HL-60 (cell line): ENCODE results near the gene IBTK.

ENCODE experiments used
- DNase-seq, 2 experiments: peaks; one replicate each; pipeline ENCODE4 v3.0.0-alpha.2; 2010 to 2020; ENCODE audit warnings: low read depth in 1 of 2, low spot score in 1 of 2
- H3K27ac ChIP-seq: fragments of 250-450 bp; sonication (Bioruptor Pico); replicated peaks from 2 replicates; pipeline ENCODE4 v1.5.1; 2020; ENCODE audit warnings: mild to moderate bottlenecking, moderate library complexity
- H3K27me3 ChIP-seq: fragments of 250-450 bp; sonication (Bioruptor Pico); 2 replicates; pipeline ENCODE4 v1.5.1; 2021; ENCODE audit warnings: mild to moderate bottlenecking, moderate library complexity; ENCODE audit not compliant: insufficient read depth, poor library complexity, severe bottlenecking
- H3K4me3 ChIP-seq: replicated peaks from 2 replicates; pipeline ENCODE4 v1.5.1; 2011; ENCODE audit warnings: mild to moderate bottlenecking, control low read depth, low read length; ENCODE audit not compliant: insufficient read depth
- CTCF ChIP-seq: IDR thresholded peaks from one replicate; pipeline ENCODE4 v1.5.1; 2011; ENCODE audit warnings: low read length, control low read depth, inconsistent platforms; ENCODE audit not compliant: insufficient read depth
- GABPA ChIP-seq: IDR thresholded peaks from 2 replicates; pipeline ENCODE4 v1.6.1; 2012; ENCODE audit warnings: low read depth
- POLR2AphosphoS5 ChIP-seq: IDR thresholded peaks from 2 replicates; pipeline ENCODE4 v1.6.1; 2012; ENCODE audit warnings: low read depth
- REST ChIP-seq: IDR thresholded peaks from 2 replicates; pipeline ENCODE4 v1.6.1; 2012; ENCODE audit warnings: low read depth; ENCODE audit not compliant: insufficient replicate concordance
- SPI1 ChIP-seq: IDR thresholded peaks from 2 replicates; pipeline ENCODE4 v1.6.1; 2012; ENCODE audit warnings: low read depth, mild to moderate bottlenecking, borderline replicate concordance

Gene IBTK

DNA sequence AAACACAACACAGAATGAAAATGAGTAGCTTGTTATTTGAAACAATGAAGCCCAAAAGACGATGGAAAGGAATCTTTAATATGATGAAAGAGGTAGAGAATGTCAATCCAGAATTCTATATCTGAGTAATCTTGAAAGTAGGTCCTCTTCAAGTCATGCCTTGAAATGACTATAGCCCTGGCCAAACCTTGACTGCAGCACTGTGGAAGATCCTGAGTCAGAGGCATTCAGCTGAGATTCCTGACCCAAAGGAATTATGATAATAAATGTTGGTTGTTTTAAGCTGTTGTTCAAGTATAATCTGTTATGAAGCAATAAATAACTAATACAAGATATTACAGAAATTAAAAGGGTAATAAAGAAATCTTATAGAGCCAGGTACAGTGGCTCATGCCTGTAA, 64.8 kb downstream of the IBTK start:
- DNase-seq = no peak
- Histone ChIP-seq H3K27me3 (no peaks in the 10 kb centered on the region), H3K27ac (no peak overlapping the region), H3K4me3 (no peak overlapping the region)
- TF ChIP-seq CTCF (no peak), GABPA (no peak), REST (no peak), SPI1 (no peak), POLR2AphosphoS5 (no peak)

- H3K4me3 ChIP-seq = no peak overlapping the region
- TF ChIP-seq POLR2AphosphoS5 (no peak), CTCF (no peak), GABPA (no peak), REST (no peak), SPI1 (no peak)
- H3K27me3 ChIP-seq = no peaks in the 10 kb centered on the region
- no peak for DNase-seq
- H3K27ac ChIP-seq = no peak overlapping the region
Measured at GRCh38 chr6:82179415-82179814, 68.1 kb downstream of the IBTK start.

GRCh38 chr6:82178759-82179112, 68.8 kb downstream of the IBTK start:
- Histone ChIP-seq H3K27me3 (no peaks in the 10 kb centered on the region), H3K27ac (no peak overlapping the region), H3K4me3 (no peak overlapping the region)
- no peak for DNase-seq
- TF ChIP-seq REST = no peak
- no peak for TF ChIP-seq CTCF
- TF ChIP-seq SPI1 = no peak
- no peak for TF ChIP-seq POLR2AphosphoS5
- TF ChIP-seq GABPA = no peak
